K562 (cell line): ENCODE results near the gene EPHB1. TPM values are rescaled to one million over a fixed set of nuclear protein-coding genes. Genes with fewer than 3 reads are reported as not detected.

Experiments
- ATAC-seq: fragments of 200-7000 bp; cut with Tn5 transposase; 3 replicates; pipeline ENCODE4 v1.9.1; 2020; ENCODE audit warnings: moderate library complexity
- BruUV-seq: library from RNA; stranded (reverse); fragments of 400-500 nt; replicated peaks from 2 replicates; lab custom pipeline; 2021; lab: Mats Ljungman, UMichigan
- CTCF ChIA-PET: fragments of 300-600 bp; formaldehyde crosslinking; extraction: SDS; loops from one replicate; lab custom pipeline; 2021; ENCODE audit warnings: low intra/inter-chr PET ratio; lab: Yijun Ruan, JAX
- POLR2A ChIA-PET: fragments of 300-600, 350-650 bp; sonication (Branson Sonifier 250); formaldehyde crosslinking; extraction: SDS; loops from one replicate; lab custom pipeline; 2021; ENCODE audit warnings: antibody characterized with exemption, inconsistent platforms; lab: Yijun Ruan, JAX
- DNase-seq, 4 experiments: peaks; one replicate each; pipeline versions ENCODE4 v3.0.0 to v3.0.0-alpha.2; 2011 to 2018; ENCODE audit warnings: low spot score in 3 of 4, mixed read lengths in 3 of 4; ENCODE audit errors: extremely low read depth in 1 of 4
- FAIRE-seq: peaks from 2 replicates; lab custom pipeline; 2011; peaks lifted over from hg19 to GRCh38; lab: Jason Lieb, UNC
- H2AFZ ChIP-seq: 2 replicates; pipeline ENCODE4 v1.6.0; 2011; ENCODE audit warnings: low read depth, low read length, control low read depth, inconsistent platforms
- H3K27ac ChIP-seq: fragments of 200-600 bp; 3 replicates; pipeline ENCODE4 v1.8.0; 2011; ENCODE audit warnings: low read depth, mild to moderate bottlenecking, control low read depth, inconsistent platforms, low read length, moderate library complexity, mixed read lengths; ENCODE audit errors: extremely low read depth
- H3K27me3 ChIP-seq, 2 experiments: fragments of 300-600 bp in 1 of 2; 2 replicates in 1 of 2; 3 replicates in 1 of 2; pipeline versions ENCODE4 v1.6.0 to v1.8.0; 2011; ENCODE audit warnings: inconsistent platforms in 2 of 2, low read length in 2 of 2, mild to moderate bottlenecking in 1 of 2, mixed read lengths in 1 of 2, moderate library complexity in 1 of 2; ENCODE audit not compliant: control insufficient read depth in 2 of 2, insufficient read depth in 2 of 2
- H3K36me3 ChIP-seq: fragments of 300-600 bp; 3 replicates; pipeline ENCODE4 v1.8.0; 2011; ENCODE audit warnings: mild to moderate bottlenecking, low read length, inconsistent platforms; ENCODE audit not compliant: control insufficient read depth, insufficient read depth
- H3K4me1 ChIP-seq, 2 experiments: fragments of 200-600 bp in 1 of 2; replicated peaks in 1 of 2; 2 replicates in 1 of 2; 3 replicates in 1 of 2; pipeline versions ENCODE4 v1.5.1 to v1.8.0; 2011; ENCODE audit warnings: inconsistent platforms in 2 of 2, low read length in 2 of 2, mild to moderate bottlenecking in 1 of 2, mixed read lengths in 1 of 2, moderate library complexity in 1 of 2; ENCODE audit not compliant: control insufficient read depth in 2 of 2, insufficient read depth in 2 of 2
- H3K4me2 ChIP-seq: 2 replicates; pipeline ENCODE4 v1.6.1; 2011; ENCODE audit warnings: low read length, control low read depth, inconsistent platforms, mixed read lengths; ENCODE audit not compliant: insufficient read depth
- H3K4me3 ChIP-seq: fragments of 200-600 bp; sonication (generic), shearing (Covaris generic); 2 replicates; pipeline ENCODE4 v1.5.1; 2016; ENCODE audit warnings: control low read depth, inconsistent platforms
- H3K79me2 ChIP-seq: fragments of 200-600 bp; 3 replicates; pipeline ENCODE4 v1.8.0; 2011; ENCODE audit warnings: low read length, inconsistent platforms; ENCODE audit not compliant: control insufficient read depth, insufficient read depth
- H3K9ac ChIP-seq, 2 experiments: 2 replicates each; pipeline versions ENCODE4 v1.6.0 to v1.6.1; 2011; ENCODE audit warnings: low read depth in 2 of 2, low read length in 2 of 2, control low read depth in 1 of 2, inconsistent platforms in 1 of 2, mild to moderate bottlenecking in 1 of 2, mixed read lengths in 1 of 2; ENCODE audit not compliant: insufficient read depth in 1 of 2
- H3K9me1 ChIP-seq: one replicate; pipeline ENCODE4 v1.6.0; 2011; ENCODE audit warnings: inconsistent platforms, mild to moderate bottlenecking, low read length, moderate library complexity; ENCODE audit not compliant: control insufficient read depth, insufficient read depth
- H3K9me3 ChIP-seq: replicated peaks from 2 replicates; pipeline ENCODE4 v1.5.1; 2011; ENCODE audit warnings: low read depth, low read length, inconsistent platforms; ENCODE audit not compliant: control insufficient read depth, insufficient read depth
- H4K20me1 ChIP-seq: replicated peaks from 2 replicates; pipeline ENCODE4 v1.6.1; 2011; ENCODE audit warnings: low read length, inconsistent platforms, mixed read lengths; ENCODE audit not compliant: control insufficient read depth, insufficient read depth
- DNMT1 ChIP-seq: fragments of 450-650 bp; IDR thresholded peaks from 2 replicates; pipeline ENCODE4 v1.6.1; 2016; ENCODE audit warnings: antibody characterized with exemption, mild to moderate bottlenecking
- HDGF ChIP-seq: fragments of 450-650 bp; IDR thresholded peaks from 2 replicates; pipeline ENCODE4 v1.6.1; 2016
- HMGN3 ChIP-seq: IDR thresholded peaks from 2 replicates; pipeline ENCODE4 v1.6.1; 2011; ENCODE audit warnings: borderline replicate concordance, low read depth, mild to moderate bottlenecking, mixed read lengths, low read length; ENCODE audit not compliant: insufficient read length; ENCODE audit errors: extremely low read depth
- NFXL1 ChIP-seq: fragments of 450-650 bp; formaldehyde crosslinking; IDR thresholded peaks from 2 replicates; pipeline ENCODE4 v1.4.0; 2021; ENCODE audit warnings: mild to moderate bottlenecking
- NR2F6 ChIP-seq: fragments of 450-650 bp; formaldehyde crosslinking; IDR thresholded peaks from 2 replicates; pipeline ENCODE4 v1.4.0; 2020; ENCODE audit warnings: mild to moderate bottlenecking
- RBM14 ChIP-seq: fragments of 200-400 bp; formaldehyde crosslinking; IDR thresholded peaks from 2 replicates; pipeline ENCODE4 v1.6.1; 2018; ENCODE audit warnings: low read depth, mild to moderate bottlenecking, low read length, moderate library complexity, borderline replicate concordance; ENCODE audit not compliant: insufficient read depth
- RBM34 ChIP-seq: fragments of 200-400 bp; formaldehyde crosslinking; IDR thresholded peaks from 2 replicates; pipeline ENCODE4 v1.6.1; 2018; ENCODE audit warnings: low read length, borderline replicate concordance; ENCODE audit not compliant: insufficient read depth
- SNRNP70 ChIP-seq: fragments of 200-400 bp; formaldehyde crosslinking; optimal IDR thresholded peaks from 2 replicates; pipeline ENCODE3; 2017; ENCODE audit warnings: low read depth, low read length
- SRSF7 ChIP-seq: fragments of 200-400 bp; formaldehyde crosslinking; optimal IDR thresholded peaks from 2 replicates; pipeline ENCODE3; 2017; ENCODE audit warnings: mild to moderate bottlenecking, low read depth, low read length
- TRIM28 ChIP-seq: fragments of 450-650 bp; IDR thresholded peaks from 2 replicates; pipeline ENCODE4 v1.6.1; 2017
- XRCC5 ChIP-seq: fragments of 200-400 bp; formaldehyde crosslinking; IDR thresholded peaks from 2 replicates; pipeline ENCODE4 v1.6.1; 2017; ENCODE audit warnings: low read depth, mild to moderate bottlenecking, low read length
- ZNF224 ChIP-seq: sonication (generic); formaldehyde crosslinking; IDR thresholded peaks from 2 replicates; pipeline ENCODE4 v1.8.0; 2022; ENCODE audit warnings: mild to moderate bottlenecking, missing genetic modification reagents
- ZNF583 ChIP-seq: fragments of 250-450 bp; sonication (Bioruptor Pico); IDR thresholded peaks from 2 replicates; pipeline ENCODE4 v1.4.0; 2020
- WGBS: fragments of 100-300 bp; shearing (Covaris generic); methylation state at CpG from one replicate; pipeline ENCODE4 v1.1.6; 2016; ENCODE audit warnings: low coverage, mixed read lengths; ENCODE audit not compliant: insufficient coverage; ENCODE audit errors: missing lambda C conversion rate; 5-methylcytosine and 5-hydroxymethylcytosine counted together
- in situ Hi-C: fragments of 300-500 bp; cut with MboI; formaldehyde crosslinking; loops from 4 replicates; pipeline ENCODE4 v1.15.0; 2018; ENCODE audit warnings: inconsistent platforms, mixed read lengths
- intact Hi-C: fragments of 100-400 bp; cut with micrococcal nuclease; formaldehyde crosslinking; loops from 2 replicates; pipeline ENCODE4 v1.14.2; 2022
- polyA plus RNA-seq, 8 experiments: library from polyadenylated mRNA; depleted of rRNA in 4 of 8; stranded (reverse) in 5 of 8; unstranded in 3 of 8; fragments of >200 nt; fragmentation: Nextera tagmentation in 2 of 8; fragmentation: Illumina TruSeq in 1 of 8; extraction: Ambion mirVana in 2 of 8; extraction: Trizol in 1 of 8; gene quantifications; 2 replicates each; pipeline versions ENCODE4 v1.2.1 to v1.2.3, GENCODE V29; 2011 to 2014; ENCODE audit warnings: inconsistent platforms in 1 of 8, missing spikeins in 1 of 8
- total RNA-seq, 7 experiments: library from RNA; depleted of rRNA in 6 of 7; stranded (reverse); fragments of >200 nt in 6 of 7; fragmentation: Illumina TruSeq in 2 of 7; extraction: Trizol in 2 of 7; gene quantifications; 2 replicates each; pipeline versions ENCODE4 v1.2.1 to v1.2.3, GENCODE V29; 2011 to 2021; ENCODE audit warnings: low replicate concordance in 1 of 7
- TF ChIP-seq, protein P1 (sequence below), 2 experiments: fragments of 450-650 bp in 1 of 2; IDR thresholded peaks; 2 replicates each; pipeline ENCODE4 v1.6.1; 2011 to 2017; ENCODE audit warnings: low read depth in 2 of 2, antibody characterized with exemption in 1 of 2, borderline replicate concordance in 1 of 2, low read length in 1 of 2, mild to moderate bottlenecking in 1 of 2, mixed read lengths in 1 of 2; ENCODE audit not compliant: control insufficient read depth in 1 of 2

EPHB1 gene
- total and polyA plus RNA-seq, 9 of the 15 experiments (the other 6 are each of a cell fraction or from before 2014, with no cell fraction given): 0.29 TPM; not detected in 8

DNA sequence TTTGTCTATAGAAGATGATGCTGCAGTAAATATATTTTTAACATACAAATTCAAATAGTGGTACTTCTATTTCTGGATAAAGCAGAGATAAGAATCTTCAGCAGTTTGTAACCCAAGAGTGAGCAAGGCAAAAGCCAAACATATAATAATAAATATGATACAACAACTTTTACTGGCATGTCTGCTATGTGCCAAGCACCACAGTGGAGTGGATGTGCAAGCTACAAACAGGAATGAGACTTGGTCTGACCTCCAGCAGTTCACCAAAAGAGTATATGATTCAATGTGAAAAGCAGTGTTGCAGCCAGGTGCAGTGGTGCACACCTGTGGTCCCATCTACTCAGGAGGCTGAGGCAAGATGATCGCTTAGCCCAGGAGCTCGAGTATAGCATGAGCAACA, 395.6 kb downstream of the EPHB1 start:
- ATAC-seq: no peak
- Histone ChIP-seq H3K27me3 (no peaks in the 10 kb centered on the region), H4K20me1 (no peaks in the 10 kb centered on the region), H2AFZ (no peak overlapping the region), H3K9me1 (no peaks in the 10 kb centered on the region), H3K9ac (no peak overlapping the region), H3K36me3 (no peaks in the 10 kb centered on the region), H3K27ac (no peak overlapping the region), H3K4me2 (no peak overlapping the region), H3K4me3 (no peak overlapping the region), H3K79me2 (no peaks in the 10 kb centered on the region), H3K4me1 (no peaks in the 10 kb centered on the region), H3K9me3 (no peaks in the 10 kb centered on the region)
- no TSS peak for BruUV-seq
- DNase-seq: no peak
- 0% methylated on average over 2 of the region's 2 CpGs for WGBS
- in situ Hi-C loops: no loop called here
- intact Hi-C loops: no loop called here
- CTCF ChIA-PET: no interaction called here
- FAIRE-seq: no peak
- POLR2A ChIA-PET: no interaction called here
- TF ChIP-seq HDGF (no peak), NR2F6 (CRISPR knock-in tag) (no peak), RBM14 (no peak), SRSF7 (no peak), SNRNP70 (no peak), NFXL1 (CRISPR knock-in tag) (no peak), XRCC5 (no peak), DNMT1 (no peak), TRIM28 (no peak), HMGN3 (no peak), RBM34 (no peak), ZNF583 (CRISPR knock-in tag) (no peak), ZNF224 (CRISPR knock-in tag) (no peak)
- TF ChIP-seq, protein P1, sequence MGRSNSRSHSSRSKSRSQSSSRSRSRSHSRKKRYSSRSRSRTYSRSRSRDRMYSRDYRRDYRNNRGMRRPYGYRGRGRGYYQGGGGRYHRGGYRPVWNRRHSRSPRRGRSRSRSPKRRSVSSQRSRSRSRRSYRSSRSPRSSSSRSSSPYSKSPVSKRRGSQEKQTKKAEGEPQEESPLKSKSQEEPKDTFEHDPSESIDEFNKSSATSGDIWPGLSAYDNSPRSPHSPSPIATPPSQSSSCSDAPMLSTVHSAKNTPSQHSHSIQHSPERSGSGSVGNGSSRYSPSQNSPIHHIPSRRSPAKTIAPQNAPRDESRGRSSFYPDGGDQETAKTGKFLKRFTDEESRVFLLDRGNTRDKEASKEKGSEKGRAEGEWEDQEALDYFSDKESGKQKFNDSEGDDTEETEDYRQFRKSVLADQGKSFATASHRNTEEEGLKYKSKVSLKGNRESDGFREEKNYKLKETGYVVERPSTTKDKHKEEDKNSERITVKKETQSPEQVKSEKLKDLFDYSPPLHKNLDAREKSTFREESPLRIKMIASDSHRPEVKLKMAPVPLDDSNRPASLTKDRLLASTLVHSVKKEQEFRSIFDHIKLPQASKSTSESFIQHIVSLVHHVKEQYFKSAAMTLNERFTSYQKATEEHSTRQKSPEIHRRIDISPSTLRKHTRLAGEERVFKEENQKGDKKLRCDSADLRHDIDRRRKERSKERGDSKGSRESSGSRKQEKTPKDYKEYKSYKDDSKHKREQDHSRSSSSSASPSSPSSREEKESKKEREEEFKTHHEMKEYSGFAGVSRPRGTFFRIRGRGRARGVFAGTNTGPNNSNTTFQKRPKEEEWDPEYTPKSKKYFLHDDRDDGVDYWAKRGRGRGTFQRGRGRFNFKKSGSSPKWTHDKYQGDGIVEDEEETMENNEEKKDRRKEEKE (IDR thresholded peaks at IDR 0.05; ENCODE audit: borderline replicate concordance in 1 of 2, control insufficient read depth in 1 of 2, low read depth in 2 of 2, low read length in 1 of 2): no peak
